IMR-90 (cell line): Measurements from ENCODE around the gene LEPR. TPM values are rescaled to one million over a fixed set of nuclear protein-coding genes. Genes with fewer than 3 reads are reported as not detected.

Source experiments
- ATAC-seq: fragments of 200-7000 bp; cut with Tn5 transposase; 2 replicates; pipeline ENCODE4 v1.9.1; 2020; ENCODE audit warnings: low read depth, mild to moderate bottlenecking, moderate library complexity
- BruUV-seq: library from RNA; stranded (reverse); fragments of 400-500 nt; replicated peaks from 2 replicates; lab custom pipeline; 2021; lab: Mats Ljungman, UMichigan
- CTCF ChIA-PET: fragments of 300-600 bp; formaldehyde crosslinking; extraction: SDS; loops from one replicate; lab custom pipeline; 2021; ENCODE audit warnings: antibody characterized with exemption; lab: Yijun Ruan, JAX
- POLR2A ChIA-PET: fragments of 300-600 bp; sonication (Branson Sonifier 250); formaldehyde crosslinking; loops from one replicate; lab custom pipeline; 2022; ENCODE audit warnings: antibody characterized with exemption; ENCODE audit not compliant: unreplicated experiment; lab: Charles Lee
- DNase-seq: peaks from one replicate; pipeline ENCODE4 v3.0.0; 2013
- H2AFZ ChIP-seq: replicated peaks from 2 replicates; pipeline ENCODE3; 2013; ENCODE audit warnings: low read length, mild to moderate bottlenecking; ENCODE audit not compliant: poor library complexity
- H2AK5ac ChIP-seq: 2 replicates; pipeline ENCODE4 v1.6.1; 2013; ENCODE audit warnings: low read depth, low read length, inconsistent platforms
- H2AK9ac ChIP-seq: replicated peaks from 2 replicates; pipeline ENCODE3; 2013; ENCODE audit warnings: mild to moderate bottlenecking, low read depth, low read length, moderate library complexity; ENCODE audit not compliant: poor library complexity
- H2BK120ac ChIP-seq: 2 replicates; pipeline ENCODE4 v1.6.1; 2013; ENCODE audit warnings: low read depth, low read length, inconsistent platforms
- H2BK15ac ChIP-seq: 3 replicates; pipeline ENCODE4 v1.6.1; 2013; ENCODE audit warnings: low read depth, low read length, inconsistent platforms
- H2BK20ac ChIP-seq: 2 replicates; pipeline ENCODE4 v1.6.1; 2013; ENCODE audit warnings: low read depth, mild to moderate bottlenecking, inconsistent platforms, low read length, moderate library complexity
- H2BK5ac ChIP-seq: 2 replicates; pipeline ENCODE4 v1.6.1; 2013; ENCODE audit warnings: mild to moderate bottlenecking, low read depth, low read length, inconsistent platforms; ENCODE audit not compliant: poor library complexity, severe bottlenecking
- H3K14ac ChIP-seq: replicated peaks from 2 replicates; pipeline ENCODE4 v1.6.1; 2013; ENCODE audit warnings: low read depth, low read length, inconsistent platforms
- H3K18ac ChIP-seq: 2 replicates; pipeline ENCODE4 v1.6.1; 2013; ENCODE audit warnings: low read depth, low read length, control low read depth
- H3K23ac ChIP-seq: 2 replicates; pipeline ENCODE4 v1.6.1; 2013; ENCODE audit warnings: low read depth, low read length, inconsistent platforms
- H3K27ac ChIP-seq: 2 replicates; pipeline ENCODE4 v1.5.1; 2013; ENCODE audit warnings: mild to moderate bottlenecking, control low read depth, low read length; ENCODE audit not compliant: insufficient read depth
- H3K27me3 ChIP-seq: 2 replicates; pipeline ENCODE4 v1.6.1; 2013; ENCODE audit warnings: low read length; ENCODE audit not compliant: control insufficient read depth, insufficient read depth
- H3K36me3 ChIP-seq: 2 replicates; pipeline ENCODE4 v1.6.1; 2013; ENCODE audit warnings: low read length, mixed read lengths; ENCODE audit not compliant: control insufficient read depth, insufficient read depth
- H3K4ac ChIP-seq: 2 replicates; pipeline ENCODE4 v1.6.1; 2013; ENCODE audit warnings: low read depth, low read length, inconsistent platforms
- H3K4me1 ChIP-seq: 2 replicates; pipeline ENCODE4 v1.6.1; 2013; ENCODE audit warnings: low read length, mixed read lengths; ENCODE audit not compliant: control insufficient read depth, insufficient read depth
- H3K4me2 ChIP-seq: 2 replicates; pipeline ENCODE4 v1.6.1; 2013; ENCODE audit warnings: low read depth, mild to moderate bottlenecking, control low read depth, low read length, moderate library complexity
- H3K4me3 ChIP-seq: 2 replicates; pipeline ENCODE4 v1.5.1; 2013; ENCODE audit warnings: low read depth, mild to moderate bottlenecking, control low read depth, low read length, moderate library complexity; ENCODE audit not compliant: insufficient read depth
- H3K56ac ChIP-seq: 2 replicates; pipeline ENCODE4 v1.6.1; 2013; ENCODE audit warnings: low read length, inconsistent platforms; ENCODE audit not compliant: insufficient read depth; ENCODE audit errors: extremely low read depth
- H3K79me1 ChIP-seq, 2 experiments: 2 replicates each; pipeline ENCODE4 v1.6.1; 2013; ENCODE audit warnings: low read length in 2 of 2, inconsistent platforms in 1 of 2, low read depth in 1 of 2
- H3K9ac ChIP-seq: 2 replicates; pipeline ENCODE4 v1.6.1; 2013; ENCODE audit warnings: low read depth, low read length, control low read depth
- H3K9me1 ChIP-seq: 2 replicates; pipeline ENCODE4 v1.6.1; 2013; ENCODE audit warnings: low read length, inconsistent platforms; ENCODE audit not compliant: insufficient read depth
- H3K9me3 ChIP-seq: 2 replicates; pipeline ENCODE4 v1.6.1; 2013; ENCODE audit warnings: low read length; ENCODE audit not compliant: control insufficient read depth, insufficient read depth
- H4K20me1 ChIP-seq: 2 replicates; pipeline ENCODE4 v1.6.1; 2013; ENCODE audit warnings: low read length, inconsistent platforms; ENCODE audit not compliant: insufficient read depth
- H4K5ac ChIP-seq: 2 replicates; pipeline ENCODE4 v1.6.1; 2013; ENCODE audit warnings: mild to moderate bottlenecking, low read depth, low read length, control low read depth
- H4K8ac ChIP-seq, 2 experiments: 2 replicates each; pipeline ENCODE4 v1.6.1; 2013; ENCODE audit warnings: low read depth in 2 of 2, low read length in 2 of 2, control low read depth in 1 of 2, inconsistent platforms in 1 of 2
- H4K91ac ChIP-seq: 2 replicates; pipeline ENCODE4 v1.6.1; 2013; ENCODE audit warnings: low read depth, low read length, inconsistent platforms; ENCODE audit not compliant: insufficient read depth
- CEBPB ChIP-seq: IDR thresholded peaks from 2 replicates; pipeline ENCODE4 v1.6.1; 2012; ENCODE audit warnings: low read depth, low read length, improper control_type of control experiment
- CHD1 ChIP-seq: IDR thresholded peaks from 2 replicates; pipeline ENCODE4 v1.6.1; 2012; ENCODE audit warnings: low read depth, low read length, improper control_type of control experiment
- FOS ChIP-seq: fragments of 150-350 bp; IDR thresholded peaks from 2 replicates; pipeline ENCODE4 v1.6.1; 2016; ENCODE audit warnings: low read depth, low read length
- NFE2L2 ChIP-seq: fragments of 150-350 bp; IDR thresholded peaks from 2 replicates; pipeline ENCODE4 v1.6.1; 2016; ENCODE audit warnings: low read depth, mild to moderate bottlenecking, low read length
- RAD21 ChIP-seq: IDR thresholded peaks from 2 replicates; pipeline ENCODE4 v1.6.1; 2012; ENCODE audit warnings: low read length, improper control_type of control experiment
- RCOR1 ChIP-seq: IDR thresholded peaks from 2 replicates; pipeline ENCODE4 v1.6.1; 2012; ENCODE audit warnings: mild to moderate bottlenecking, low read length, improper control_type of control experiment; ENCODE audit not compliant: insufficient replicate concordance
- WGBS, 2 experiments: methylation state at CpG; one replicate each; pipeline versions ENCODE4 v1.1.5 to v1.1.7; 2013; ENCODE audit warnings: missing lambda C conversion rate in 2 of 2; ENCODE audit not compliant: insufficient read length in 1 of 2; ENCODE audit errors: extremely low coverage in 2 of 2; 5-methylcytosine and 5-hydroxymethylcytosine counted together
- dilution Hi-C: fragments of 300-500 bp; cut with HindIII; formaldehyde crosslinking; loops from one replicate; pipeline ENCODE4 v1.14.3; 2018; ENCODE audit warnings: low sequenced_read_pairs; ENCODE audit not compliant: unreplicated experiment
- in situ Hi-C: fragments of 300-500 bp; cut with MboI; formaldehyde crosslinking; loops from 3 replicates; pipeline ENCODE4 v1.14.3; 2019; ENCODE audit warnings: low sequenced_read_pairs, inconsistent platforms, mixed read lengths
- intact Hi-C: fragments of 100-400 bp; cut with micrococcal nuclease; formaldehyde crosslinking; loops from 2 replicates; pipeline ENCODE4 v1.10.0; 2022
- polyA plus RNA-seq, 3 experiments: library from polyadenylated mRNA; depleted of rRNA; stranded (reverse); fragments of >200 nt; gene quantifications; 2 replicates each; pipeline ENCODE4 v1.2.3, GENCODE V29; 2012; ENCODE audit warnings: low replicate concordance in 1 of 3
- total RNA-seq: library from RNA; depleted of rRNA; stranded (reverse); fragments of >200 nt; gene quantifications from 2 replicates; pipeline ENCODE4 v1.2.3, GENCODE V29; 2012
- TF ChIP-seq, protein P1 (sequence below): fragments of 150-350 bp; IDR thresholded peaks from 2 replicates; pipeline ENCODE4 v1.6.1; 2017; ENCODE audit warnings: mild to moderate bottlenecking, antibody characterized with exemption, low read length, low read depth

LEPR gene
- total and polyA plus RNA-seq, 2 of the 4 experiments (the other 2 are of a cell fraction), result 2.1 to 8.8 TPM

- H3K9me1 ChIP-seq, result 0 out of 2 replicates have a peak, but pooled peaks cover 3% of the 10 kb centered on the region
- H2BK15ac ChIP-seq, result no peak overlapping the region
- H3K4ac ChIP-seq, result no peak overlapping the region
- dilution Hi-C loops (no loop called here), in situ Hi-C loops (no loop called here), intact Hi-C loops (no loop called here)
- H2AK5ac ChIP-seq, result no peak overlapping the region
- no peaks in the 10 kb centered on the region for H3K27me3 ChIP-seq
- no TSS peak for BruUV-seq
- DNase-seq (no peak), ATAC-seq (no peak; the same call in 1 of the 2 replicates)
- no peak overlapping the region for H3K23ac ChIP-seq
- peaks cover 8% of the 10 kb centered on the region for H3K4me1 ChIP-seq
- H3K18ac ChIP-seq, result no peak overlapping the region
- no peak overlapping the region for H3K4me3 ChIP-seq
- H2AFZ ChIP-seq, result no peak overlapping the region
- H2BK20ac ChIP-seq, result no peak overlapping the region
- ChIA-PET CTCF (interaction anchor here (0.8 to 1.5 kb wide), 3 partner anchors 8 to 18 kb away, joined by 3 read pairs; no protein-coding TSS in a partner anchor), POLR2A (no interaction called here)
- H3K56ac ChIP-seq, result no peak overlapping the region
- no peak overlapping the region for H2BK5ac ChIP-seq
- no peak overlapping the region for H3K27ac ChIP-seq
- no peaks in the 10 kb centered on the region for H3K9me3 ChIP-seq
- no peak overlapping the region for H4K8ac ChIP-seq
- 6 to 100% methylated on average over 1 to 2 of the region's 3 CpGs for WGBS, 2 experiments
- no peak for TF ChIP-seq NFE2L2
- no peak for TF ChIP-seq RAD21
- TF ChIP-seq, protein P1, sequence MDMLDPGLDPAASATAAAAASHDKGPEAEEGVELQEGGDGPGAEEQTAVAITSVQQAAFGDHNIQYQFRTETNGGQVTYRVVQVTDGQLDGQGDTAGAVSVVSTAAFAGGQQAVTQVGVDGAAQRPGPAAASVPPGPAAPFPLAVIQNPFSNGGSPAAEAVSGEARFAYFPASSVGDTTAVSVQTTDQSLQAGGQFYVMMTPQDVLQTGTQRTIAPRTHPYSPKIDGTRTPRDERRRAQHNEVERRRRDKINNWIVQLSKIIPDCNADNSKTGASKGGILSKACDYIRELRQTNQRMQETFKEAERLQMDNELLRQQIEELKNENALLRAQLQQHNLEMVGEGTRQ, result no peak
- no peak for TF ChIP-seq CEBPB
- TF ChIP-seq CHD1, result no peak
- no peak for TF ChIP-seq RCOR1
- TF ChIP-seq FOS, result no peak
- no peak overlapping the region for H3K9ac ChIP-seq
- H2BK120ac ChIP-seq, result no peak overlapping the region
- no peaks in the 10 kb centered on the region for H3K36me3 ChIP-seq
- no peaks in the 10 kb centered on the region for H4K20me1 ChIP-seq
- H3K4me2 ChIP-seq, result no peak overlapping the region
- peak overlapping the region; percentile 59; the same call in 1 of the 2 replicates for H4K5ac ChIP-seq
- no peak overlapping the region for H2AK9ac ChIP-seq
- no peak overlapping the region for H3K14ac ChIP-seq
- H3K79me1 ChIP-seq, result no peaks in the 10 kb centered on the region
- no peak overlapping the region for H4K91ac ChIP-seq
Observed at GRCh38 chr1:65441464-65441863, 21.0 kb downstream of the LEPR start.
